Mammary epithelial cell (primary cell): ENCODE measurements around the gene GNAT1.

ENCODE experiments used
- EZH2 ChIP-seq: IDR thresholded peaks from 2 replicates; pipeline ENCODE4 v1.6.1; 2012; ENCODE audit warnings: low read length, inconsistent platforms, borderline replicate concordance
- TF ChIP-seq, protein P1 (sequence below), 2 donors: IDR thresholded peaks in 1 of 2; conservative IDR thresholded peaks in 1 of 2; 2 replicates each; pipeline ENCODE4 v1.5.1; 2011 to 2012; ENCODE audit warnings: inconsistent platforms in 2 of 2, low read length in 2 of 2, mild to moderate bottlenecking in 2 of 2, control low read depth in 1 of 2, low read depth in 1 of 2; ENCODE audit not compliant: insufficient read depth in 1 of 2; ENCODE audit errors: extremely low read depth in 1 of 2

DNA sequence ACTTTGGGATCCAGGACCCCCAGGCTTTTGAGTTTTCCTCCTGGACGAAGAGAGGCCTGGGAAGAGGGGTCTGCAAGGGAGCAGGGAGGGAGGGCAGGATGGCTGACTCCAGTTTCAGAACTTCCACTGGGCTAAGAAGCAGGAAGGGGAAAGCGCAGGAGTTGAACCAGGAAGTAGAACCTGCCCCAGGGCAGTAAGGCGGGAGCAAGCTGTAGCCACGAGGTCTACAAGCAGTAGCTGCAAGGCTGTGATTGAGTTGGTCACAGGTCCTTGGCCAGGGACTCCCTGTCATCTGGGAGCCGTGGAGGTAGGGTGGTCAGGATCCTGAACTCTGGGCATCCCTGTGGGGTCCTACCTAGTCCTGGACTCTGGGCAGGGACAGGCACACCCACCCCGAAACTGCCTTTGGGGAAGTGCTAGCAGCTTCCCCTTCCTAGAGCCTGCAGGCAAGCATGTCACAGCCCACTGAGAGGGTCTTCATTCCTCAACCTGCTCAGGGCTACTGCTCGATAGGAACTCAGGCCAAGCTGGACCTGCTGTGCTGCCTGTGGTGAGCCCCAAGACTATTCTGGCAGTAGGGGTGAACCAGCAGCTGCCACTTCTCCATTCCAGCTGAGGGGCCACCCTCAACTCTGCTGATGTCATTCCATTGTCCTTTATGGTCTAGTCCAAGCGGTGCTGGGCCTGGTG is 38.8 kb downstream of the GNAT1 start:
- TF ChIP-seq, protein P1, sequence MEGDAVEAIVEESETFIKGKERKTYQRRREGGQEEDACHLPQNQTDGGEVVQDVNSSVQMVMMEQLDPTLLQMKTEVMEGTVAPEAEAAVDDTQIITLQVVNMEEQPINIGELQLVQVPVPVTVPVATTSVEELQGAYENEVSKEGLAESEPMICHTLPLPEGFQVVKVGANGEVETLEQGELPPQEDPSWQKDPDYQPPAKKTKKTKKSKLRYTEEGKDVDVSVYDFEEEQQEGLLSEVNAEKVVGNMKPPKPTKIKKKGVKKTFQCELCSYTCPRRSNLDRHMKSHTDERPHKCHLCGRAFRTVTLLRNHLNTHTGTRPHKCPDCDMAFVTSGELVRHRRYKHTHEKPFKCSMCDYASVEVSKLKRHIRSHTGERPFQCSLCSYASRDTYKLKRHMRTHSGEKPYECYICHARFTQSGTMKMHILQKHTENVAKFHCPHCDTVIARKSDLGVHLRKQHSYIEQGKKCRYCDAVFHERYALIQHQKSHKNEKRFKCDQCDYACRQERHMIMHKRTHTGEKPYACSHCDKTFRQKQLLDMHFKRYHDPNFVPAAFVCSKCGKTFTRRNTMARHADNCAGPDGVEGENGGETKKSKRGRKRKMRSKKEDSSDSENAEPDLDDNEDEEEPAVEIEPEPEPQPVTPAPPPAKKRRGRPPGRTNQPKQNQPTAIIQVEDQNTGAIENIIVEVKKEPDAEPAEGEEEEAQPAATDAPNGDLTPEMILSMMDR (conservative IDR thresholded peaks at IDR 0.05 in 1 of 2, IDR thresholded peaks at IDR 0.05 in 1 of 2; ENCODE audit: extremely low read depth in 1 of 2, insufficient read depth in 1 of 2, low read depth in 1 of 2, low read length in 2 of 2), result no peak
- TF ChIP-seq EZH2, result no peak
